Activated CD4-positive, alpha-beta memory T cell treated with anti-CD3 and anti-CD28 coated beads for 36 hours (primary cell): Measurements from ENCODE around the gene TMEM108. TPM values are rescaled to one million over a fixed set of nuclear protein-coding genes. Genes with fewer than 3 reads are reported as not detected.

Experiments used
- CTCF ChIA-PET: fragments of 350-600 bp; sonication (Branson Sonifier 250); formaldehyde crosslinking; loops from one replicate; lab custom pipeline; 2021; ENCODE audit warnings: antibody characterized with exemption, inconsistent platforms; lab: Charles Lee
- POLR2A ChIA-PET: fragments of 350-600 bp; sonication (Branson Sonifier 250); formaldehyde crosslinking; loops from one replicate; lab custom pipeline; 2021; ENCODE audit warnings: antibody characterized with exemption; lab: Charles Lee
- DNase-seq: peaks from one replicate; pipeline ENCODE4 v3.0.0-alpha.2; 2020
- H3K27ac Mint-ChIP-seq: one replicate; pipeline ENCODE4 v1.8.0; 2021; ENCODE audit warnings: mixed read lengths
- H3K27me3 Mint-ChIP-seq: one replicate; pipeline ENCODE4 v1.8.0; 2021; ENCODE audit warnings: mixed read lengths
- H3K36me3 Mint-ChIP-seq: one replicate; pipeline ENCODE4 v1.8.0; 2021; ENCODE audit warnings: mixed read lengths
- H3K4me1 Mint-ChIP-seq: one replicate; pipeline ENCODE4 v1.8.0; 2021; ENCODE audit warnings: low read depth, mixed read lengths
- H3K4me3 Mint-ChIP-seq: one replicate; pipeline ENCODE4 v1.8.0; 2021; ENCODE audit warnings: mild to moderate bottlenecking, mixed read lengths
- H3K9me3 Mint-ChIP-seq: one replicate; pipeline ENCODE4 v1.8.0; 2021; ENCODE audit warnings: mixed read lengths
- intact Hi-C: fragments of 100-400 bp; cut with micrococcal nuclease; formaldehyde crosslinking; loops from one replicate; pipeline ENCODE4 v1.15.1; 2023
- total RNA-seq, 2 experiments: library from RNA; stranded (reverse); gene quantifications; one replicate each; pipeline ENCODE4 v1.2.3, GENCODE V29; 2021

The TMEM108 gene
- total RNA-seq, 2 experiments from 2014 or later: not detected

- H3K4me3 Mint-ChIP-seq: no peak overlapping the region
- H3K27me3 Mint-ChIP-seq: peaks cover 10% of the 10 kb centered on the region
- H3K36me3 Mint-ChIP-seq: no peaks in the 10 kb centered on the region
- DNase-seq: no peak
- ChIA-PET POLR2A (no interaction called here), CTCF (no interaction called here)
- H3K9me3 Mint-ChIP-seq: no peaks in the 10 kb centered on the region
- H3K27ac Mint-ChIP-seq: no peak overlapping the region
- intact Hi-C loops: no loop called here
- H3K4me1 Mint-ChIP-seq: no peaks in the 10 kb centered on the region
Observed at GRCh38 chr3:133188996-133189395, 150.8 kb downstream of the TMEM108 start.

- H3K27me3 Mint-ChIP-seq: peaks cover 10% of the 10 kb centered on the region
- CTCF ChIA-PET: no interaction called here
Observed at GRCh38 chr3:133189893-133190292, 151.7 kb downstream of the TMEM108 start.

DNA sequence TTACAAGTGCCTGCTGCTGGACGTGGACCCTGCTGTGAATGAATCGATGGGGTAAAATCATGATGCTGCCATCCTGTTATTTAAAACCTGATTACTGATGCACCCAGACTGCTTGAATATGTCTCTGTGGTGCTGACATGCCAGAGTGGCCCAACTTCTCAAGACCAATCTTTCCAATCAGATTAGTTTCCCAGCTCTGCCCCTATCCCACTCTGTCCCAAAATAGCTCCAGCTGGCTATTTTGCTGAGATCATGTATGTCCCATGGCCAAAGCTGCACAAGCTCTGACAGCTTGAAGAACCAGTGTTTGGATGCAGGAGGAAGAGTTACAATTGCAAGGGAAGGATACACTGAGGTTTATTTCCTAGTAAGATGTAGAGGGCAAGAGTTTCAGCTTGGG, 153.6 kb downstream of the TMEM108 start:
- no peaks in the 10 kb centered on the region for H3K4me1 Mint-ChIP-seq

More at GRCh38 chr3:133189893-133190292, 151.7 kb downstream of the TMEM108 start:
- no peak for DNase-seq
- Mint-ChIP-seq H3K36me3 (no peaks in the 10 kb centered on the region), H3K9me3 (no peaks in the 10 kb centered on the region), H3K4me1 (no peaks in the 10 kb centered on the region), H3K4me3 (no peak overlapping the region), H3K27ac (no peak overlapping the region)
- POLR2A ChIA-PET: no interaction called here
- intact Hi-C loops: no loop called here

DNA sequence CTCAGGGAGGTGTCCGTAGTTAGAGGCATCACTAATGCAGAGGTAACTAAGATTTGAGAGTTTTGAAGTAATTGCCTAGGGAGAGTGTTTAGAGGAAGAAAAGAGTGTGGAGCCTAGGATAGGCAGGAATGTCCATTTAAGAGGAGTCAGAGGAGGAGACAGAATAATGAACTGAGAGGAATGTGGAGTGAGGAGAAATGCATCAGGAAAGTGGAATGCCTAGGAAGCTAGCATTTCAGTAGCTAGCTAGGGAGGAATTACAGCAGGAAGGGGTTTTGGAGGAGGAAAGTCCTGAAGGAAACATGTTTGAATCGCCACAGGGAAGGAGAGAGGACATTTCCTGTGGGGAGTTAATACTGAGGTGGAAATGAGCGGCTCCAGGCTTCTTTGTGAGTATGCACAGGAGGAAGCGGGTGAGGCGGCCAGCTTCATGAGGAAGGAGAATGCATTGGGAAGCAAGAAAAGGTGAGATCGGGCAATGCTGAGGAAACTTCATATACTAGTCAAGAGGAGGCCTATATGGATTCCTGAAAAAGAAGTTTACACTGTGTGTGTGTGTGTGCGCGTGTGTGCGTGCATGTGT, 154.3 kb downstream of the TMEM108 start:
- no peak overlapping the region for H3K27ac Mint-ChIP-seq
- intact Hi-C loops: no loop called here
- no peaks in the 10 kb centered on the region for H3K9me3 Mint-ChIP-seq
- ChIA-PET CTCF (no interaction called here), POLR2A (no interaction called here)
- H3K4me3 Mint-ChIP-seq: no peak overlapping the region
- no peak for DNase-seq
- no peaks in the 10 kb centered on the region for H3K36me3 Mint-ChIP-seq
- no peaks in the 10 kb centered on the region for H3K4me1 Mint-ChIP-seq
- peaks cover 10% of the 10 kb centered on the region for H3K27me3 Mint-ChIP-seq

More for the DNA sequence above, 153.6 kb downstream of the TMEM108 start:
- CTCF ChIA-PET: no interaction called here
- no peaks in the 10 kb centered on the region for H3K36me3 Mint-ChIP-seq
- no peak for DNase-seq
- no peaks in the 10 kb centered on the region for H3K9me3 Mint-ChIP-seq
- peaks cover 10% of the 10 kb centered on the region for H3K27me3 Mint-ChIP-seq
- no peak overlapping the region for H3K27ac Mint-ChIP-seq
- no peak overlapping the region for H3K4me3 Mint-ChIP-seq
- POLR2A ChIA-PET: no interaction called here
- intact Hi-C loops: no loop called here

DNA sequence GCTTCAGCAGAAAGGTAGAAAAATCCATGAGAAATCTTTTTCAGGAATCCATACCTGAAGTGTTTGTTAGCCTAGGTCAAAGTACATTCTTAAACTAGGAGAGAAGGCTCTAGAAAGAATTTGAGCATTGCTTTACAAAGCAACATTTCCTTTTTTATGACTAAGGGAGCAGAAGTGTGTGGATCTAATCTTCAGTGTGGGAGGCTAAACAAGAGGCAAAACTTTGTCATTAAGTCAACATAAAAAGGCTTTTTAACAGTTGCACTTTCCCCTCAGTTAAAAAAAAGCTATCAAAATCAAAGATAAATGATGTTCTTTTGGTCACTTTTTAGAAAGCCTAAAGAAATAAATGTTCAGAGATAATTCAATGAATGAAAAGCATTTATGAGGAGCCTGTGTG, 154.8 kb downstream of the TMEM108 start:
- intact Hi-C loops: no loop called here
- DNase-seq: no peak
- no peak overlapping the region for H3K4me3 Mint-ChIP-seq
- no peak overlapping the region for H3K27ac Mint-ChIP-seq
- no peaks in the 10 kb centered on the region for H3K4me1 Mint-ChIP-seq
- H3K27me3 Mint-ChIP-seq: peaks cover 10% of the 10 kb centered on the region
- ChIA-PET POLR2A (interaction anchor here (0.6 kb wide), 1 partner anchor 57 kb away, joined by 3 read pairs; no protein-coding TSS in a partner anchor), CTCF (no interaction called here)
- no peaks in the 10 kb centered on the region for H3K9me3 Mint-ChIP-seq
- H3K36me3 Mint-ChIP-seq: no peaks in the 10 kb centered on the region

GRCh38 chr3:133196527-133196926, 158.3 kb downstream of the TMEM108 start:
- ChIA-PET POLR2A (interaction anchor here (0.6 kb wide), 1 partner anchor 66 kb away, joined by 3 read pairs; no protein-coding TSS in a partner anchor), CTCF (no interaction called here)
- H3K4me1 Mint-ChIP-seq: no peaks in the 10 kb centered on the region
- H3K4me3 Mint-ChIP-seq: no peak overlapping the region
- intact Hi-C loops: no loop called here
- no peak overlapping the region for H3K27ac Mint-ChIP-seq
- DNase-seq: no peak
- H3K9me3 Mint-ChIP-seq: peaks cover 2% of the 10 kb centered on the region
- peaks cover 6% of the 10 kb centered on the region for H3K27me3 Mint-ChIP-seq
- no peaks in the 10 kb centered on the region for H3K36me3 Mint-ChIP-seq

DNA sequence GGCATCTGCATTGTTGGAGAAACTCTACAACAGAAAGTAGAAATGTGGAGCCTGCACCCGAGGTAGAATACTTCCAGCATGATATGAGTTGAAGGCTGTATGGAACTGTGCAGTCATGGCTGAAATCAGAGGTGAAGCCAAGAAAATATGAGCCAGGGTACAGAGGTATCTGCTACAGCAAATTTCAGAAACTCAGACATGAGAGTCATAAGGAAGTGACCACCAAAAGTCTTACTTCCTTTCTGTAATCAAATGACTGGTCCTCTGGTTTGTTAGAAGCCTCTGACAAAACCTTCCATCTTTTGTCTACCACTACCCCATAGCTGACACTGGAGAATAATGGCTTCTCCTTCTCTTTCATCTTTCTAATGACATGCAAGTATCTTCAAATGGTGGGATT, 159.4 kb downstream of the TMEM108 start:
- CTCF ChIA-PET: no interaction called here
- no peaks in the 10 kb centered on the region for H3K36me3 Mint-ChIP-seq
- intact Hi-C loops: no loop called here

GRCh38 chr3:133206921-133207320, 168.7 kb downstream of the TMEM108 start:
- peaks cover 8% of the 10 kb centered on the region for H3K27me3 Mint-ChIP-seq
- ChIA-PET POLR2A (no interaction called here), CTCF (no interaction called here)
- H3K36me3 Mint-ChIP-seq: no peaks in the 10 kb centered on the region
- intact Hi-C loops: no loop called here
- H3K27ac Mint-ChIP-seq: no peak overlapping the region
- no peaks in the 10 kb centered on the region for H3K9me3 Mint-ChIP-seq
- H3K4me1 Mint-ChIP-seq: peaks cover 12% of the 10 kb centered on the region
- no peak for DNase-seq
- H3K4me3 Mint-ChIP-seq: no peak overlapping the region

More for the DNA sequence above, 159.4 kb downstream of the TMEM108 start:
- no peaks in the 10 kb centered on the region for H3K4me1 Mint-ChIP-seq
- peaks cover 1% of the 10 kb centered on the region for H3K27me3 Mint-ChIP-seq
- POLR2A ChIA-PET: no interaction called here
- DNase-seq: no peak
- H3K4me3 Mint-ChIP-seq: no peak overlapping the region
- H3K27ac Mint-ChIP-seq: no peak overlapping the region
- H3K9me3 Mint-ChIP-seq: peaks cover 4% of the 10 kb centered on the region

DNA sequence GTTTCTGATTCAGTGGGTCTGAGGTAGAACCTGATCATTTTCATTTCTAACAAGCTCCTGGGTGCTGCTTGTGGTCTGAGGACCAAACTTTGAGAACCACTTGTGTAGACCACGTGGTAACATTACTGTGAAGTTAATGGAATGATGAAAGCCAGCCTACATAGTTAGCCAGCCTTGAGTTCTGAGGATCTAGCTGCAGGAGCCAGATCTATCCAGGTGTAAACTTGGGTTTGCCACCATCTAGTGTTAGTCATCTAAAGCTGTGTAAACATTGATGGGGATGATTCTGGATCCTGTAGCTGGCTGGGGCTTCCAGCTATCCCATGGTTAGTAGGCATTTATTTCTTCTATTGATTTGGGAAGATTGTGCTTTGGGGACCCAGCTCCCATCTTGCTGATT, 170.0 kb downstream of the TMEM108 start:
- H3K4me3 Mint-ChIP-seq: no peak overlapping the region
- H3K27ac Mint-ChIP-seq: no peak overlapping the region
- H3K27me3 Mint-ChIP-seq: peaks cover 8% of the 10 kb centered on the region
- no peaks in the 10 kb centered on the region for H3K36me3 Mint-ChIP-seq
- no peak for DNase-seq
- POLR2A ChIA-PET: no interaction called here
- H3K9me3 Mint-ChIP-seq: no peaks in the 10 kb centered on the region
- CTCF ChIA-PET: no interaction called here
- H3K4me1 Mint-ChIP-seq: peaks cover 12% of the 10 kb centered on the region
- intact Hi-C loops: no loop called here

DNA sequence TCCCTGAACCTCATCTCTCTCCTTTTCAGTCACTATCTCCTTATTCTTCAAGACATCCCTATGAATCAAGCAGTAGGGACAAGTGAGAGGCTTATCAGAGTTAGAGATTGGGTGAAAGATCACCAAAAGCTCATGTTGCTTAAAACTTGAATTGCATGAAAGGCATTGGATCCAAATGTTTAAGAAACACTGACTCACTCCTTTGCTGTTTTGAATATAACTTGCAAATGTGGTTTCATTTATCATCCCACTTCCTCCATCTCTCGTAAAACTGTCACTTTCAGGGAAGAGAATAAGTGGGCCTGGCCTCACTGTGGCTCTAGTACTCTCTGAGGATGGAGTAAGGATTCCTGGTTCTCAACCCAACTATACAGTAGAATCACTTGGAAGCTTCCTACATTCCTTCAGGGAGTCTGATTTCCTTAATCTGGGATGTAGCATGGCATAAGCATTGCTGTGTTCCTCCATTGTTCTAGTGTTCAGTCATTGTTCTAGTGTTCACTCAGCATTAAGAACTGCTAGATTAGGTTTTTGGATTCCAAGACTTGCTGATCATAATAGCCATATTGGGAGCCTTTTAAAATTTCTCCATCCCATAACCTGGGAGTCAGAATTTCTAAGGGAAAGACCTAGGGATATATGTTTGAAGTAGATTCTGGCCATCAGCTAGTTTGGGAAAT, 171.8 kb downstream of the TMEM108 start:
- Mint-ChIP-seq H3K36me3 (no peaks in the 10 kb centered on the region), H3K4me1 (peaks cover 12% of the 10 kb centered on the region), H3K27me3 (peaks cover 8% of the 10 kb centered on the region), H3K9me3 (no peaks in the 10 kb centered on the region), H3K27ac (no peak overlapping the region), H3K4me3 (no peak overlapping the region)
- POLR2A ChIA-PET: no interaction called here
- intact Hi-C loops: no loop called here
- CTCF ChIA-PET: no interaction called here
- DNase-seq: no peak

GRCh38 chr3:133210656-133211055, 172.5 kb downstream of the TMEM108 start:
- H3K9me3 Mint-ChIP-seq: no peaks in the 10 kb centered on the region
- intact Hi-C loops: no loop called here
- H3K27ac Mint-ChIP-seq: no peak overlapping the region
- no peak for DNase-seq
- H3K4me3 Mint-ChIP-seq: no peak overlapping the region
- H3K36me3 Mint-ChIP-seq: no peaks in the 10 kb centered on the region
- H3K27me3 Mint-ChIP-seq: peaks cover 6% of the 10 kb centered on the region
- peaks cover 12% of the 10 kb centered on the region for H3K4me1 Mint-ChIP-seq
- ChIA-PET POLR2A (no interaction called here), CTCF (no interaction called here)

- Mint-ChIP-seq H3K4me1 (peaks cover 12% of the 10 kb centered on the region), H3K36me3 (no peaks in the 10 kb centered on the region), H3K9me3 (no peaks in the 10 kb centered on the region), H3K4me3 (no peak overlapping the region), H3K27me3 (peaks cover 3% of the 10 kb centered on the region), H3K27ac (no peak overlapping the region)
- POLR2A ChIA-PET: no interaction called here
- CTCF ChIA-PET: no interaction called here
- intact Hi-C loops: no loop called here
- DNase-seq: no peak
Observed at GRCh38 chr3:133211449-133211848, 173.3 kb downstream of the TMEM108 start.

GRCh38 chr3:133211856-133212255, 173.7 kb downstream of the TMEM108 start:
- no peaks in the 10 kb centered on the region for H3K9me3 Mint-ChIP-seq
- POLR2A ChIA-PET: no interaction called here
- no peaks in the 10 kb centered on the region for H3K36me3 Mint-ChIP-seq
- no peak overlapping the region for H3K4me3 Mint-ChIP-seq
- H3K27ac Mint-ChIP-seq: no peak overlapping the region
- intact Hi-C loops: no loop called here
- DNase-seq: no peak
- H3K27me3 Mint-ChIP-seq: peaks cover under 1% of the 10 kb centered on the region
- CTCF ChIA-PET: no interaction called here
- H3K4me1 Mint-ChIP-seq: peaks cover 12% of the 10 kb centered on the region
